Ovary (tissue), 3 donors: ENCODE results near the gene TKTL1.

Experiments
- CTCF ChIP-seq, 3 donors: fragments of 450-650 bp in 2 of 3; fragments of 200-600 bp in 1 of 3; IDR thresholded peaks; one replicate each; pipeline versions ENCODE4 v1.5.1 to v1.8.0; 2016 to 2022; ENCODE audit warnings: antibody characterized with exemption in 3 of 3, mild to moderate bottlenecking in 1 of 3
- POLR2A ChIP-seq: fragments of 450-650 bp; IDR thresholded peaks from one replicate; pipeline ENCODE4 v1.6.1; 2017; ENCODE audit warnings: antibody characterized with exemption, mild to moderate bottlenecking, moderate library complexity
- donor health status: DM: no; HTN: no; CAD: no.

GRCh38 chrX:154358011-154358410 is 62.4 kb downstream of the TKTL1 start:
- TF ChIP-seq CTCF (IDR thresholded peaks at IDR 0.05) (no peak), POLR2A (no peak)
